ENCODE data around the gene TEX35. TPM values are rescaled to one million over a fixed set of nuclear protein-coding genes. Genes with fewer than 3 reads are reported as not detected.

Gene TEX35
- total RNA-seq, 1 experiment from 2014 or later: not detected

DNA sequence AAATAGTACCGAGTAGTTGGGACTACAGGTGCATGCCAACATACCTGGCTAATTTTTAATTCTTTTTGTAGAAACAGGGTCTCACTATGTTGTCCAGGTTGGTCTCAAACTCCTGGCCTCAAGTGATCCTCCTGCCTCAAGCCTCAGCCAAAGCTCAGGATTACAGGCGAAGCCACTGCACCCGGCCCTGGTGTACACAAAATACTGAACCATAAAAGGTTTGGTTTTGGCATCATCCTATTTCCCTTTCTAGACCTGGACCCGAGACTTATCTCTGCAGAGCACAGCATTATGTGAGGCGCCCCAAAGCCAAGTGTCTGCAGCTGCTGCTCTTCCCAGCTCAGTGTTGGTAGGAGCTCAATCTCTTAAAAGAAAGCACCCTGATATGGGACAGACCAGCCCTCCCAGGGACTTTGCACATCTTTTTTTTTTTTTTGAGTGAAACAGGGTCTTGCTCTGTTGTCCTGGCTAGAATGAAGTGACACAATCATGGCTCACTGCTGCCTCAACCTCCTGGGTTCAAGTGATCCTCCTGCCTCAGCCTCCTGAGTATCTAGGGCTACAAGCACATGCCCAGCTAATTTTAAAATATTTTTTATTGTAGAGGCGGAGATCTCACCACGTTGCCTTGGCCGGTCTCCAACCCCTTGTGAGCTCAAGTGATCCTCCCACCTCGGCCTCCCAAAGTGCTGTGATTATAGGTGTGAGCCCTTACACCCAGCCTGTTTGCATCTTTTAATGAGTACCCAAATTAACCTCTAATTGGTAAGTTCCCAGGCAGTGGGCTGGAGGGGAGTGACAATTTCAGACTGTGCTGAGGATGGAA lies 20.4 kb downstream of the TEX35 start:
- TF ChIP-seq, protein P1, sequence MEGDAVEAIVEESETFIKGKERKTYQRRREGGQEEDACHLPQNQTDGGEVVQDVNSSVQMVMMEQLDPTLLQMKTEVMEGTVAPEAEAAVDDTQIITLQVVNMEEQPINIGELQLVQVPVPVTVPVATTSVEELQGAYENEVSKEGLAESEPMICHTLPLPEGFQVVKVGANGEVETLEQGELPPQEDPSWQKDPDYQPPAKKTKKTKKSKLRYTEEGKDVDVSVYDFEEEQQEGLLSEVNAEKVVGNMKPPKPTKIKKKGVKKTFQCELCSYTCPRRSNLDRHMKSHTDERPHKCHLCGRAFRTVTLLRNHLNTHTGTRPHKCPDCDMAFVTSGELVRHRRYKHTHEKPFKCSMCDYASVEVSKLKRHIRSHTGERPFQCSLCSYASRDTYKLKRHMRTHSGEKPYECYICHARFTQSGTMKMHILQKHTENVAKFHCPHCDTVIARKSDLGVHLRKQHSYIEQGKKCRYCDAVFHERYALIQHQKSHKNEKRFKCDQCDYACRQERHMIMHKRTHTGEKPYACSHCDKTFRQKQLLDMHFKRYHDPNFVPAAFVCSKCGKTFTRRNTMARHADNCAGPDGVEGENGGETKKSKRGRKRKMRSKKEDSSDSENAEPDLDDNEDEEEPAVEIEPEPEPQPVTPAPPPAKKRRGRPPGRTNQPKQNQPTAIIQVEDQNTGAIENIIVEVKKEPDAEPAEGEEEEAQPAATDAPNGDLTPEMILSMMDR (conservative IDR thresholded peaks at IDR 0.05): no peak
- no peak for TF ChIP-seq EZH2 (IDR thresholded peaks at IDR 0.05; ENCODE audit: low read depth)
- no peaks in the 10 kb centered on the region for H3K9me3 ChIP-seq (ENCODE audit: insufficient read depth, low read depth)
- CTCF ChIA-PET: interaction anchor here (0.7 to 1.6 kb wide), 3 partner anchors 469 to 1343 kb away, joined by 3 to 6 read pairs (median 4); no protein-coding TSS in a partner anchor
- no peak overlapping the region for H3K27ac ChIP-seq
- no peaks in the 10 kb centered on the region for H3K36me3 ChIP-seq (ENCODE audit: low read depth)
- no TSS peak for BruUV-seq (replicated peaks)
- H3K9me2 ChIP-seq (ENCODE audit: insufficient read depth): no peaks in the 10 kb centered on the region
- H3K79me2 ChIP-seq (ENCODE audit: low read depth): no peaks in the 10 kb centered on the region
- H3K4me2 ChIP-seq: no peak overlapping the region
- H2AFZ ChIP-seq: no peak overlapping the region
- intact Hi-C loops (cut with micrococcal nuclease; ENCODE audit: unreplicated experiment): loop anchor here (5.0 to 10.0 kb wide), 6 partner anchors 409 to 1281 kb away; partner anchors contain the start of gene TDRD5
- POLR2A ChIA-PET (ENCODE audit: unreplicated experiment): interaction anchor here (0.5 kb wide), 1 partner anchor 623 kb away, joined by 3 read pairs; no protein-coding TSS in a partner anchor
- H3K4me3 ChIP-seq: no peak overlapping the region
- peaks cover 65% of the 10 kb centered on the region for H3K4me1 ChIP-seq (replicated peaks; ENCODE audit: insufficient read depth)
- DNase-seq: no peak
- H4K20me1 ChIP-seq (ENCODE audit: insufficient read depth): no peaks in the 10 kb centered on the region
- peaks cover 52% of the 10 kb centered on the region for H3F3A ChIP-seq (ENCODE audit: insufficient read depth, low read depth)
- no peaks in the 10 kb centered on the region for H3K27me3 ChIP-seq (ENCODE audit: insufficient read depth, low read depth)

DNA sequence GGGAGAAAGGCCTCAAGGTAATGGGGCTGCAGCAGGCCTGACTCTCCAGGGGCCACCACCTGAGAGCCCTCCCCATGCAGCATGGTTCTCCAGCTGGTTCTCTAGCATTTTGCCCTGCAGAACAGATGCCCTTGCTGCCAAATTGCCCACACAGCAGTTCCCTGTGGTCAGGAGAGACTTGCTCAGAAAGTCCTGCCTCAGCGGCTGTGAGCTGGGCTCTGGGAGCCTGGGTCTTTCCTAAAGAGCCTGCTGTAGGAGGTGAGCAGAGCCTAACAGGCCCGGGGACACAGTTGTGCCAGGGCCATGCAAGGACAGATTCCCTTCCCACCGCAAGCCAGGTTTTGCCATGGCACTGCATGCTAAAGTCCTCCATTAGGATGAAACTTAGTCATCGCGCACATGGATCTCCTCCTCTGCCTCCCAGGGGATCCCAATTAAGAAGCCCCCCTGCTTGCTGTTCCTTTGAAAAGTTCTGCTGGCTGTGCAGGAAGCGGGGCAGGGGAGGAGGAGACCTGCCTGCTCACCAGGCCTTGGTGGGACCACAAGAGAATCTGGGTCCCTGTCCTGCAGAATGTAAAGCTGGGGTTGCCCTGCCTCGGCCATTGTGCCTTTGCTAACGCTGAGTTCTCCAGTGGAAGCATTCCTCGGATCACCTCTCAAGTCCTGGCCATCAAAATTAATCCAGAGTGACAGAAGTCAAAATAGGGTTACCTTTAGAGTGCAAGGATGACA lies 21.4 kb downstream of the TEX35 start:
- ChIA-PET POLR2A (ENCODE audit: unreplicated experiment) (no interaction called here), CTCF (no interaction called here)
- H3F3A ChIP-seq (ENCODE audit: insufficient read depth, low read depth): peaks cover 55% of the 10 kb centered on the region
- H3K4me3 ChIP-seq: no peak overlapping the region
- no TSS peak for BruUV-seq (replicated peaks)
- peaks cover 68% of the 10 kb centered on the region for H3K4me1 ChIP-seq (replicated peaks; ENCODE audit: insufficient read depth)
- no peaks in the 10 kb centered on the region for H3K9me3 ChIP-seq (ENCODE audit: insufficient read depth, low read depth)
- H3K4me2 ChIP-seq: no peak overlapping the region
- H3K36me3 ChIP-seq (ENCODE audit: low read depth): no peaks in the 10 kb centered on the region
- intact Hi-C loops (cut with micrococcal nuclease; ENCODE audit: unreplicated experiment): loop anchor here (5.0 to 10.0 kb wide), 6 partner anchors 410 to 1280 kb away; partner anchors contain the start of gene TDRD5
- no peaks in the 10 kb centered on the region for H3K79me2 ChIP-seq (ENCODE audit: low read depth)
- DNase-seq: no peak
- TF ChIP-seq, protein P1 (conservative IDR thresholded peaks at IDR 0.05): no peak
- TF ChIP-seq EZH2 (IDR thresholded peaks at IDR 0.05; ENCODE audit: low read depth): no peak
- no peaks in the 10 kb centered on the region for H3K9me2 ChIP-seq (ENCODE audit: insufficient read depth)
- no peaks in the 10 kb centered on the region for H3K27me3 ChIP-seq (ENCODE audit: insufficient read depth, low read depth)
- H4K20me1 ChIP-seq (ENCODE audit: insufficient read depth): no peaks in the 10 kb centered on the region
- H2AFZ ChIP-seq: no peak overlapping the region
- H3K27ac ChIP-seq: no peak overlapping the region

DNA sequence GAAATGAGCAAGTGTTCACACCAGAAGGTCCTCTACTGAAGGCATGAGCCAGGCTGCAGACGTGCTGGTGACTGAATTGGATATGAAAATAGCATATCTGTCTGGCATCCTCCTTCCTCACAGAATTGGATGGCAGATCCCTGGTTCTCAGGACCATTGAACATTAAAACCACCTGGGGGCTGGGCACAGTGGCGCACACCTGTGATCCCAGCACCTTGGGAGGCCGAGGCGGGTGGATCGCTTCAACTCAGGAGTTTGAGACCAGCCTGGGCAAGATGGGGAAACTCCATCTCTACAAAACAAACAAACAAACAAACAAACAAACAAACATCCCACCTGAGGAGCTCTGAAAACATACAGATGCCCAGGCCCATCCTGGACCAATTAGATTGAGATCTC lies 23.4 kb downstream of the TEX35 start:
- BruUV-seq (replicated peaks): TSS peak; percentile 77
- H3K4me2 ChIP-seq: peak overlapping the region; percentile 88

More for the DNA sequence above, 23.4 kb downstream of the TEX35 start:
- intact Hi-C loops (cut with micrococcal nuclease; ENCODE audit: unreplicated experiment): loop anchor here (2.0 to 10.0 kb wide), 6 partner anchors 226 to 1278 kb away; partner anchors contain the start of gene TDRD5
- no peak for TF ChIP-seq EZH2 (IDR thresholded peaks at IDR 0.05; ENCODE audit: low read depth)
- TF ChIP-seq, protein P1 (conservative IDR thresholded peaks at IDR 0.05): no peak
- CTCF ChIA-PET: interaction anchor here (0.7 to 3.4 kb wide), 2 partner anchors 343 to 467 kb away, joined by 5 to 20 read pairs; no protein-coding TSS in a partner anchor
- Histone ChIP-seq H4K20me1 (ENCODE audit: insufficient read depth) (no peaks in the 10 kb centered on the region), H3K9me3 (ENCODE audit: insufficient read depth, low read depth) (no peaks in the 10 kb centered on the region), H3K27ac (peak overlapping the region; percentile 98), H3K9me2 (ENCODE audit: insufficient read depth) (no peaks in the 10 kb centered on the region), H2AFZ (no peak overlapping the region), H3K79me2 (ENCODE audit: low read depth) (no peaks in the 10 kb centered on the region), H3K36me3 (ENCODE audit: low read depth) (no peaks in the 10 kb centered on the region), H3K4me1 (replicated peaks; ENCODE audit: insufficient read depth) (peaks cover 60% of the 10 kb centered on the region), H3F3A (ENCODE audit: insufficient read depth, low read depth) (peaks cover 53% of the 10 kb centered on the region), H3K27me3 (ENCODE audit: insufficient read depth, low read depth) (no peaks in the 10 kb centered on the region), H3K4me3 (peak overlapping the region; percentile 12; the same call in 1 of the 2 replicates)
- no peak for DNase-seq
- POLR2A ChIA-PET (ENCODE audit: unreplicated experiment): no interaction called here
